GM21529 (cell line): ENCODE measurements around the gene SLC38A3.

Experiments used
- ATAC-seq: cut with Tn5 transposase; IDR thresholded peaks from one replicate; pipeline ENCODE4 v1.9.1; 2021; ENCODE audit not compliant: unreplicated experiment

SLC38A3 gene

DNA sequence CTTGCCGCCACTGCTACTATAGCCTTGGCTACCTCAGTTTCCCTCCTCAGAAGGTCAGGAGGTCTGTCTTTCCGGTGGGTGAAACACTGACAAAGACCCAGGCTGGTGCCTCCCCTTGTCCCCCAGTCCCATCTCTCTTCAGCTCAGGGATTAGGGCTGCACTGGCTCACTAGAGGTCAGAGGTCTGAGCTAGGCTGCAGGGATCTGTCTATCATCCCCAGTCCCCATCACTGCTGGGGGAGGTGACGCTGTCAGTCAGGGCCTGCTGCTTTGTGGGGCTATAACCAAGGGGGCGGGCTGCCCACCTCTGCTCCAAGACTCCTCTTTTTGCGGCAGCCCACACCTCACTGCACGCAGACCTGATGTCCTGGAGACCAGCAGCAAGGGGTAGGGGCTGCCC is 36.3 kb upstream of the SLC38A3 start:
- ATAC-seq, result no peak

GRCh38 chr3:50169232-50169832 is 35.7 kb upstream of the SLC38A3 start:
- ATAC-seq, result no peak

DNA sequence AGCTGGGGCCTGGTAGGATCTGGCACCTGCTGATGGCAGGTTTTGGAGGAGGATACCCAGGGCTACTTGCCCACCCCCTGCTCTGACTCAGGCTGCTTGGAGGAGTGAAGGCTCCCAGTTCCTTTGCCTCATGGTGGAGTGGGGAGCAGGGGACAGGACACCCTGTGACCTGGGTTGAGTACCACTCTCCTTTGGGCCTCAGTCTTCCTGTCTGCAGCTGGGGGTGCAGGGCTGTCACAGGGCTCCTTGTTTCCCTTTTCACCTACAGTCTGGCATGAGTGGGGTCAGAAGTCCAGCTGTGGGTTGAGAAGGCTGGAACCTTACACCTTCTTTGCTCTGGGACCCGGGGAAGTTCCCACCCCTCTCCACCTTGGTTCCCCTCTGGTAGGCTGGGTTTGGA is 35.2 kb upstream of the SLC38A3 start:
- ATAC-seq, result no peak

DNA sequence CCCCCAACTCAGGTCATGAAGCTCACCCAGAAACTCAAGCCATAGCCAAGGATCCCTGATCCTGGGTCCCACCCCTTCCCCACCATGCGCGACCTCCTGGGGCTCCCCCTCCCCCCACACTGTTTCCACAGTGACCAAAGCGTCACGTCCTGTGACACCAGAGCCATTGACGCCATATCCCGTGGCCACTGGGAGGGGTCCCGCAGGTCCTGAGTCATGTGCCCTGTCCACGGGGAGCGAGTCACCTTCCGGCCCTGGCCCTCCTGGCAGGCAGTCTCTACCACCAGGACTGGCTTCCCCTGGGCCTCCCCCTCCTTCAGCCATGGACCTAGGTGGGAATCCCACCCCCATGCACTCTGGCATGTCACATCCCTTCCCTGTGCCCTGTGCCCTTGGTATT is 34.4 kb upstream of the SLC38A3 start:
- no peak for ATAC-seq

- no peak for ATAC-seq
These were observed 33.4 kb upstream of the SLC38A3 start for GRCh38 chr3:50171540-50172301.

GRCh38 chr3:50172626-50173220 is 32.3 kb upstream of the SLC38A3 start:
- ATAC-seq, result no peak

DNA sequence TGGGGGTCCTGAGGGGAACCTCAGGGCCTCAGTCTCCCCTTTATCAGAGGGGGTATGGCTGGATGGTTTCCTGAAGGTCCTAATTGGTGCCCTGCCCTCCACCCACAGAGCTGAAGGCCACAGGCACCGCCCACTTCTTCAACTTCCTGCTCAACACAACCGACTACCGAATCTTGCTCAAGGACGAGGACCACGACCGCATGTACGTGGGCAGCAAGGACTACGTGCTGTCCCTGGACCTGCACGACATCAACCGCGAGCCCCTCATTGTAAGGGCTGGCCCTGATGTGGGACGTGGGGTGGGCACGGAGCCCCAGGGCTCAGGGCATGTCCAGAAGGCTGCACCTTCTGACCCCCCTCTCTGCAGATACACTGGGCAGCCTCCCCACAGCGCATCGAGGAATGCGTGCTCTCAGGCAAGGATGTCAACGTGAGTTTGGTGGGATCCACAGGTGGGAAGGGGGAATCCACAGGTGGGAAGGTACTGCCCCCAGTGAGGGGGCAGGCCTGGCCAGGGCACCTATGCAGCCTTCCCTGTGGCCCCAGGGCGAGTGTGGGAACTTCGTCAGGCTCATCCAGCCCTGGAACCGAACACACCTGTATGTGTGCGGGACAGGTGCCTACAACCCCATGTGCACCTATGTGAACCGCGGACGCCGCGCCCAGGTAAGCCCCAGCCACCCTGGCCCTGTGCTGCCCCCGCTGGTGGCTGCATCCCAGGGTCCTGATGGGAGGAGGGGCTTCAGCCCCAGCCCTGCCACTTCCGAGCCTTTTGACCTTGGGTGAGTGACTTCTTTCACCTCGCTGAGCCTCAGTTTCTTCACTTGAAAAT is 31.2 kb upstream of the SLC38A3 start:
- no peak for ATAC-seq

- no peak for ATAC-seq
These were observed 30.6 kb upstream of the SLC38A3 start for GRCh38 chr3:50174517-50174895.

- ATAC-seq, result no peak
These were observed 30.0 kb upstream of the SLC38A3 start for GRCh38 chr3:50174947-50175524.

GRCh38 chr3:50177346-50177745 is 27.7 kb upstream of the SLC38A3 start:
- ATAC-seq, result no peak

- ATAC-seq, result no peak
These were observed 25.4 kb upstream of the SLC38A3 start for GRCh38 chr3:50179710-50180109.

DNA sequence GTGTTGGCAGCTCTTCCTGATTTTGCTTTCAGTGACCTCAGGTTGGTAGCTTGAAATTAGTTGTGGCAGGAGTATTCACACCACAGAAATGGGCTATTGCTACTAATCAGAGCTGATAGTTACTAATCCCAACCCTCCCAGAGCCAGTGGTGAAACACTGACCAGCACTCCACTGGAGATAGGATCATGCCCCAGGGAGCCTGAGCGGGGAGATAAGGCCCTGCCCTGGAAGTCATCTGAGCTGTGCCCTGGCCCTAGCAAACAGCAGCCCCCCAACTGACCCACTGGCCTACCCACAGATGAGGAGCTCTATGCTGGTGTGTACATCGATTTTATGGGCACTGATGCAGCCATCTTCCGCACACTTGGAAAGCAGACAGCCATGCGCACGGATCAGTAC is 23.1 kb upstream of the SLC38A3 start:
- no peak for ATAC-seq

DNA sequence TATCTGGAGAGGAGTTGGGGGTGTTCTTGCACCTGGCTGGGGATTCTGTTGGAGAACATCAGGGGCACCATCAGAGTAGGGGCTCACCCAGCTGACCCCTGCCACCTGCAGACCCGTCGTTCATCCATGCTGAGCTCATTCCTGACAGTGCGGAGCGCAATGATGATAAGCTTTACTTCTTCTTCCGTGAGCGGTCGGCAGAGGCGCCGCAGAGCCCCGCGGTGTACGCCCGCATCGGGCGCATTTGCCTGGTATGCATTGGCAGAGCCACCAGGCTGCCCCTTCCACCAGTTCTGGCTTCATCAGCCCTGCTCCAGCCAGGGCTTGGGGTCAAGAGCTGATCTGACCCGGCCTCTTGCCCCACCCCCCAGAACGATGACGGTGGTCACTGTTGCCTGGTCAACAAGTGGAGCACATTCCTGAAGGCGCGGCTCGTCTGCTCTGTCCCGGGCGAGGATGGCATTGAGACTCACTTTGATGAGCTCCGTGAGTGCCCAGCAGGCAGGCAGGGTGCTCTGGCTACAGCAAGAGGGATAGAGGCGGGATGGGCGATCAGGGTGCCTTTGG is 22.5 kb upstream of the SLC38A3 start:
- no peak for ATAC-seq

DNA sequence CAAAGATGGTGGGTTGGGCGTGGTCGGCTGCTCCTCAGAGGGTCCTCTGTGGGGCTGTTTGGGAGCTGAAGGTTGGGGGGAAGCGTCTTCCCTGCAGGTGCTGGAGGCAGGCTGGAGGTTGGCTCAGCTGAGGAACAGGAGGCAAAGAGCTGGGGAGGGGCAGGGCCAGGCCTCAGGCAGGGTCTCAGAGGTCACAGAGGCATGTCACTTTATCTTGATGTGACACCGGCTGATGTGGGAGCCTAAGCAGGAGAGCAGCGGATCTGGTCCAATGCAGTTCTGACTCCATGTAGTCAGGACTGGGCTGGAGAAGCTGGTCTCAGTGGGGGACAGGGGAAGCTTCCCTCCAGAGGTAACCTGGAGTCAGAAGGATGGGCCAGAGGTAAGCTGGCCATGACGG is 21.3 kb upstream of the SLC38A3 start:
- no peak for ATAC-seq

DNA sequence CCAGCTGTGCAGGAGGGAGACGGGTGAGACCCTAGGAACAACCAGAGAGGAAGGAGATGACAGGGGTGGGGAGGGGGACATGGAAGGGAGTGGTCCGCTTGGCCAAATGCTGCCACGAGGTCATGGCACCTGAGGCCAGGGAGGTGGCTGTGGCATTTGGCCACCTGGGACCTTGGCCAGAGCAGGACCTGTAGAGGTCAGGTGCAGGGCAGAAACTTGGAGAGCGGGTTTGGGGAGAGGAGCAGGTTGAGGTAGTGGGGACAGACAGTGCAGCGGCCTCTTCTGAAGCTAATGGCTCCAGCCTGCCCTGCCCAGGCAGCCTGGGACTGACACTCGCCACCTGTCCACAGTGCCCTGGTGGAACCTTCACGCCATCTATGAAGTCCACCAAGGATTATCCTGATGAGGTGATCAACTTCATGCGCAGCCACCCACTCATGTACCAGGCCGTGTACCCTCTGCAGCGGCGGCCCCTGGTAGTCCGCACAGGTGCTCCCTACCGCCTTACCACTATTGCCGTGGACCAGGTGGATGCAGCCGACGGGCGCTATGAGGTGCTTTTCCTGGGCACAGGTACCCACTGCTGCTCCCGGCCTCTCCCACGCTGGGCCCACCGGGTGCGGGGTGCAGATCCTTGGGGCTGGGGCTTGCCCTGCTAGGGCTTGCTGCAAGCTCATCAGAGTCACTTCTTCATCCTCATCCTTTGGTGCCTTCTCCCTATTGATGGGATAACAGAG is 20.7 kb upstream of the SLC38A3 start:
- no peak for ATAC-seq

DNA sequence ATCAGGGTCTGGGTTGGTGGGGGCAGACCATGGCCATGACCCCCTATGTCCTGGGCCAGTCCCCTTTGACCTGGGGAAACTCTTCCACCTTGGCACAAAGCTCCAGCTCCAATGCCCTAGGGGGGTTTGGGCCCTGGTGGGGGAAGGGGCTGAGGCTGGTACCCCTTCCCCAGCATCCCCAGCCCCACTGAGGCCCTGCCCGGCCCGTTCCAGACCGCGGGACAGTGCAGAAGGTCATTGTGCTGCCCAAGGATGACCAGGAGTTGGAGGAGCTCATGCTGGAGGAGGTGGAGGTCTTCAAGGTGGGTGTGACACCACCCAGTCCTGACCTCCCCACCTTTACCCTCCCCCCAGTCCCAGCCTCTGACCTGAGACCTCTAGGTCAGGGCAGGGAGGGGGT is 19.8 kb upstream of the SLC38A3 start:
- ATAC-seq, result no peak

DNA sequence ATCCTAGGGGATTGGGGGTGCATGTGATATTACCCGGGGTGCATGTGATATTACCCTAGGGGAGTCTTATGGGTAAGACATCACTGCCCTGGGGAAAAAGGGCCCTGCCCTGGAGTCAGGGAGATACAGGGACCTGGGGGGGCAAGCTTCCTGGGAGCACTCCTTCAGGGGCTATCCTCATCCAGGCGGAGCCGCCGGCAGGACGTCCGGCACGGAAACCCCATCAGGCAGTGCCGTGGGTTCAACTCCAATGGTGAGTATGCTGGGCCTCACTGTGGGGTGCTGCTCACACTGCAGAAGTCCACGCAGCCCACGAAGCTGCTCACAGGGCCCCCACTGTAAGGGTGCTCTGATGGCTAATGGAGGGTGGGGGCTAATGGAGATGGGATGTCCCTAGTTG is 19.0 kb upstream of the SLC38A3 start:
- no peak for ATAC-seq

DNA sequence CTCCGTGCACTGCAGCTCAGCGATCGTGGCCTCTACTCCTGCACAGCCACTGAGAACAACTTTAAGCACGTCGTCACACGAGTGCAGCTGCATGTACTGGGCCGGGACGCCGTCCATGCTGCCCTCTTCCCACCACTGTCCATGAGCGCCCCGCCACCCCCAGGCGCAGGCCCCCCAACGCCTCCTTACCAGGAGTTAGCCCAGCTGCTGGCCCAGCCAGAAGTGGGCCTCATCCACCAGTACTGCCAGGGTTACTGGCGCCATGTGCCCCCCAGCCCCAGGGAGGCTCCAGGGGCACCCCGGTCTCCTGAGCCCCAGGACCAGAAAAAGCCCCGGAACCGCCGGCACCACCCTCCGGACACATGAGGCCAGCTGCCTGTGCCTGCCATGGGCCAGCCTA is 17.3 kb upstream of the SLC38A3 start:
- no peak for ATAC-seq

DNA sequence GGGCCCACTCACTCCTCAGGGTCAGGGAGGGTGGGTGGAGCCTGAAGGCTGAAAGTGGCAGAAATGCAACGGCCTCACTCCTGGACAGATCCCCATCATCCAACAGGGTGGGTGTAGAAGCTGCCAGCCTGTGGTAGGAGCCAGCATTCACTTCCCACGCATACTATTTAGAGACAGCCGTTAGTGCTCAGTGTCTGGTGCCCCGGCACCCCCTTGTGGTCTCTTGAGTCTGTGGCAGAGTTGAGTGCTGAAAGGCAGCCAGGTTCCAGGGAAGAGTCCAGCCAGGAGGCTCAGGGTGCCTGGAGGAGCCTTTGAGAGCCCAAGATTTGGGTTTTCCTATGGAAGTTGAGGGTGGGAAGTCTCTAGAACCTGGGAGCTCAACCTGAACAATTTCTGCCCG is 15.8 kb upstream of the SLC38A3 start:
- ATAC-seq, result no peak

DNA sequence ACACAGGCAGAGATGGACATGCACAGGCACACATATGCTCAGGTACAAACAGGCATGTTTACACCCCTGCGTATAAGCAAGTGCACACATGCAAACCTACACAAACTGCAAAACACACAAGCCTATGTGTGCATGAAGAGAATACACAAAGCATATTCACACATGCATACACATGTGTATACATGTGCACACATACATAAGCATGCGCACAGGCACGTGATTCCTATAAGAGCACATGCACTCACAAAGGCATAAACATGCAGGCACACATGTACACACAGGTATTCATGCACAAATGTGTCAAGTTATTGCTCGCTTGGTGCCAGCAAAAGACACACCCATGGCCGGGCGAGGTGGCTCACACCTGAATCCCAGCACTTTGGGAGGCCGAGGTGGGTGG is 15.1 kb upstream of the SLC38A3 start:
- ATAC-seq, result no peak
